IPS-11a (cell line): ENCODE data around the gene CPZ.
"Not testable (repeated sequence)": the region's sequence is repeated elsewhere in the genome, so short reads cannot be mapped to it uniquely, and the experiment has no call there.

Experiments
- H3K4me3 ChIP-seq: one replicate; pipeline ENCODE4 v1.5.1; 2013; ENCODE audit warnings: low read depth, low read length, control low read depth

Gene CPZ

DNA sequence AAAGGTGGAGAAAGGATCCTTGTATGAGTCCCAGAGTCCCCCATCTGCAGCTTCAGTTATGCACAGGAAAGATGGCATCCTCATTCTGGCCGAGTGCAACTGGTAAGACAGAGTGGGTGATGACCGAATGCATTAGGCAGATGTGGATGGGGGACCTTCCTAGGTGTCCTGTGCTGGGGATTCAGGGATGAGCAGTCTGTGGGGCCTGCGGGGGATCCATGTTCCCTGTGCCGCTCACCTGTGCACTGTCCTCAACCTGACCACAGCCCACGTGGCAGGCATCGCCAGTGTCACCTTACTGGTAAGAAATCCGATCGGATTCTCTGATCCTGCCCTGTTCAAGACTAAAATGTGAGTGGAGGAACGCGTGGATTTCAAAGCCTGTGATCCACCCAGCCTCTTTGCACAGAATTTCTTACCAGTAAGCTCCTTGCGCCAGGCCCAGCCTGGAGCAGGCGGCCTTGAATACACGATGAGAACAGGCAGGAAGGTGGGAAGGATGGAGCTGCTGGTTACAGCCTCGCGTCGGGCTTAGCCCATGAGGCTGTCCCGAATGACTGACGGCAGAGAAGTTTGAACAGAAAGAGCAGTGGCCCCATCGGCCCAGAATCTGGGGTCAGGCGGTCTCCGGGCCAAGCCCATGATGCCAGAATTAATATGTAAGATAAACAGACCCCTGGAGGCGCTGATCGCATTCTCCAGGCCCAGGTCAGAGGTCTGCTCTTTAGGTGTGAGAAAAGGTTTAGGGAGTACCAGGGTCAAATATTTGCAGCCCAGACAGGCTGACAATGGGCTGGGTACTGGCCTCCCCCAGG, 56.5 kb downstream of the CPZ start:
- H3K4me3 ChIP-seq: no peak overlapping the region

DNA sequence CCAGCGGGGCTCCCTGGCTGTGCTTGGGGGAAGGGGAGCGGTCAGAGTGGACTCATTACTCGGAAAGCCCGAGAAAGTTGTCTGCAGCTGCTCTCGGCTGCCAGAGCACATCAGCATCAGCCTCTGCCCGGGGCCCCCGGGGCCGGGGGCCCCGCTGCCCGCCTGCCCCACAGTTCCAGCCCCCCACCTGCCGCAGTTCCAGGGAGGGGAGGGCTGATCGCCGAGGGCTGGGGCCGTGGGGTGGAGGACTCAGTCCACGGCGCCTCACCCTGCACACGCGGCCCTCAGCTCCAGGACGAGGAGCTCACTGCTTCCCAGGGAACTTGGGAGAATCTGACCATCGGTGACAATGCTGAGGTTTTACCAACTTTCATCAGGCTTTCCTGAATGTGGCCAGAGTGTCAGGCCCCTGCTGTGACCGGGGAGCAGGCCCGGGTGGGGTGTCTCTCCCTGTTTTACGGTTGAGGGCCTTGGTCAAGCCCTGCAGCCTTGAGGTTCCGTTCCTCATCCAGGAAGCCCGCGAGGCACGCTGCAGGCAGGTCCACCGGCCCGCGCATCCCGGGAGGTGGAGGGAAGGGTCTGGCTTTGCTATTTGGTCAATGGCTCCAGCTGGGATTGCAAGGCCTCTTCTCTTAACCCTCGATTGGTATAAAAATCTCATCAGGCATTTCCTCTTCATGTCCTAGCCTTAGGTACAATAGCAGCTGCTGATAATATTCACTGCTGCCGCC, 57.2 kb downstream of the CPZ start:
- no peak overlapping the region for H3K4me3 ChIP-seq

DNA sequence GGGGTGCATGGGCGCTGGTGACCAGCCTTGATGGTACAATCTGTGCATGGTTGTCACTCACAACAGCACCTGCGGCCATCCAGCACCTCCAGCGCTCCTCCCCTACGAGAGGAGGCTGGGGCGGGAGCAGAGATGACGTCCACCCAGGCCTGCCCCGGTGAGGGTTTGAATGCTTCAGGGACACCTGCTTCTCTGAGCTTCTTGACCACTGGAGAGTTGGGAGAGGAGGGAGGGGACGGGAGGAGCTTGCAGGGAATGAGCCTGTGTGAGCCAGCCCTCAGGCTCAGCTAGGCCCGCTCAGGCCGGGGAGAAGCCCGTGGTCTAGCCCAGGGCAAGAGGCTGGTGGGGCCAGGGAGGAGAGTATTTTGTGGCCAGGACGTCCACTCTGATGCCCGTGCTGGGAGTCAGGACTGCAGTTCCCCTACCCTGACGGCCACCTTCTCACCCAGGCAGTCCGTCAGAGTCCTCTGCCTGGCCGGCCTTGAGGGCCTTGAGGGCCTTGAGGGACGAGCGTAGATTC, 59.2 kb downstream of the CPZ start:
- H3K4me3 ChIP-seq: no peak overlapping the region

DNA sequence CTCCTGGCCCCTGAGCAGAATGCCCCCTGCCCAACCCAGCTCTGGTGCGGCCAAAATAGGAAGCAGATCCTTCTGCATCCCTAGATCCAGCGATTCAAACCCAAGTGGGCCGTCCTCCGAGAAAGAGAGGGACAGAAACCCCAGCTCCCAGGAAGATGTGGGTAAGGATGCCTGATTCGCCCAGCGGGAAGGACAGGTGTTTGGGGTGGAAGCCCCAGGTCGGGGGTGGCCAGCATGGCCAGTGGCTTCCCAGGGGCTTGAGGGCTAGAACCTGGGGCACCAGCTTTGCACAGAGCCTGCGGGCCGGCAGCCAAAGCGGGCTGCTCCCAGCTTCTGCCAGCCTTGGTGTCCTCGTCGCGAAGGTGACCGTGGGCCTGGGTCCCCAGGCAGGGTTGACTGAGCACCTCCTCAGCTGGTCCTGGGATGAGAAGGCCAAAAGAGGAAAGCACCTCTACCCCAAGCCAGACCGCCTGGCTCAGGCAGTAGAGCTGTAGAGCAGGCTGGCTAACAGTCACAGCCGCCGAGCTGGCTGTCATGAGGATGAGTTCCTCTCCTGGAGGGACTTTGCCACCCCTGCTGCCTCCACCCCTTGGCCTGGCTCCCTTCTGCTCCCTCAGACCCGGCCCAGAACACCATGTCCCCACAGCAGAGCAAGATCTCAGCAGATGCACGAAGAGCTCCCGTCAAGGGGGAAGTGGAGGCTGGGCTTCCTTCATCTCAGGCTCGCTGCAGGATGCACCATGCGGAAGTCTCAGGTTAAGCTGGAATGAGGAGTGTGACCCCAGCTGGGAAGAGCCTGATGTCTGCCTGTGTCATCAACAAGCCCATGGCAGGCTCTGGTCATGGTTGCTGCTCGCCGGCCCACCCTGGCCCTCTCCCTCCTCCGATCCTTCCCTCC, 59.9 kb downstream of the CPZ start:
- no peak overlapping the region for H3K4me3 ChIP-seq

DNA sequence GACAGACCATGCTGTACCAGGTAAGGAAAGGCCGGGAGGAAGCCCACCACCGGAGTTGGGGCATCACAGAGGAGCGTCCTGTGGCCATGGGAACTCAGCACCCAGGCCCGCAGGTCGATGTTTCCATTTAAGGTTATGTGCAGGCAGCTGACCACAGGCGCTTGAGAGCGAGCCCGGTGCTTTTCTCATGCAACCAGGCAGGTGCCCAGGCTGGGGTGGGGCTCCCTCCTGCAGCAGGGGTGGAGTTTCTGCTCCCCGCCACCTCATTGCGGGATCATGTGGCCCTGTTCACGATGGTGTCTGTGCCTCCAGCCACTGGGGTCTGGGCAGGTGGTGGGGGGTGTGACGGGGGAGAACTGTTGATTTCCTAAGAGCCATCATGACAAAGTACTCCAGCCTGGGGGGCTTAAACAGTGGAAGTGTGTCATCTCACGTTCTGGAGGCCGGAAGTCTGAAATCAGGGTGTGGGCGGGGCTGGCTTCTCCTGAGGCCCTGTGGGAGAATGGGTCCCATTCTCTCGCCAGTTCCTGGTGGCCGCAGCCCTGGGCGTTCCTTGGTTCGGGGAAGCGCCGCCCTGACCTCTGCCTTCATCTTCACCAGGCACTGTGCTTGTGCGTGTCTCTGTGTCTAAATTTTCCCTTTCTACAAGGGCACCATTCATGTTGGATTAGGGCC, 60.9 kb downstream of the CPZ start:
- no peak overlapping the region for H3K4me3 ChIP-seq

DNA sequence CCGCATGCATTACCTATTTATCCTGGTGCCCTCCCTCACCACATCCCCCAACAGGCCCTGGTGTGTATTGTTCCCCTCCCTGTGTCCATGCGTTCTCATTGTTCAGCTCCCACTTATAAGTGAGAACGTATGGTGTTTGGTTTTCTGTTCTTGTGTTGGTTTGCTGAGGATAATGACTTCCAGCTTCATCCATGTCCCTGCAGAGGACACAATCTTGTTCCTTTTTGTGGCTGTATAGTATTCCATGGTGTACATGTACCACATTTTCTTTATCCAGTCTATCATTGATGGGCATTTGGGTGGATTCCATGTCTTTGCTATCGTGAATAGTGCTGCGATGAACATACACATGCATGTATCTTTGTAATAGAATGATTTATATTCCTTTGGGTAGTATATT, 61.6 kb downstream of the CPZ start:
- not testable (repeated sequence) for H3K4me3 ChIP-seq

DNA sequence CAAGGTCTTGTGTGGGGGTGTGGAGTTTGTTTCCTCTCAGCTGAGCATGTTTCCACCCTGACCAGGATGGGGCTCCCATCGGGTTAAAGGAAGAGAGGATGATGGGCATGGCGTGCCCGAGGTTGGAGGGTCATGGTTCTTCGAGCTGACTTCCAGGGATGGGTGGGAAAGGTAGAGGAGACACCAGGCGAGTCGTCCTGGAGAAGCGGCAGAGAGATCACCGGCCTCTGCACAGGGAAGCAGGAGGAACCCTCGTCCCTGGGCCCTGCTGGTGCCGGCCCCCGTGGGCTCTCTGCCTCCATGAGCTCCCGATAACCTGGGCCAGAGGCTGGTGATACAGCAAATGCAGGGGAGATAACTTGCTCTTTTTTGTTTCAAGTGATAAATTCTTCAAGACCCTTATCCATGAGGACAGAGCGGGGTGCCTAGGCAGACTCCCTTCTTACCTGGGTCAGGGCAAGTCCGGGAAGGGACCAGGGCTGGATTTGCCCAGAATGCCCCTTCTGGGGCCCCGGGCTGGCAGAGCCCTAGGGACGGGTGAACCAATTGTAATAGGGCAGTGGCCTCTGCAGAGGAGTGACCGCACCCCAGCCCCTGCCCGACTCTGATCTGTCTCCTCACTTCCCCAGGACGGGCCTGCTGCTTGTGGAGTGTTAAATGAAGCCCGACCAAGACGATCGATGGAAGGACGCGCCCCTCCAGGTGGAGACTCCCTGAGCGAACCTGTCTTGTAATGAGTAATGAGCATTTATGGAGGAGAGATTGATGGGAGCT, 63.0 kb downstream of the CPZ start:
- no peak overlapping the region for H3K4me3 ChIP-seq

DNA sequence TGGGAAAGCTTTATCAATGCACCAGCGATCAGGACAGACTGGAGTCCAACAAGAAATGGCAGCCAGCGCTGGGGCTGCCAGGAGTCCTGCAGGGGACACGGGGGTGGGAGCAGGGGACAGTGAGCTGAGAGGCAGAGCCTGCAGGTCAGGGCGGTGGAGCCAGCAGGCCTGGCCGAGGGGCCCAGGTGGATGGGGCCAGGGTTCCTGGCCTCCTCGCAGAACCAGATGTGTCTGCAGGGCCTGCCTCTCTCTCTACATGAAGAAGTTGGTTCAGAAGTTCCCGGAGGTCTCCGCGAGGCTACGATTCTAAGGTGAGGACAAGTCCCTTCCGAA, 63.6 kb downstream of the CPZ start:
- no peak overlapping the region for H3K4me3 ChIP-seq

DNA sequence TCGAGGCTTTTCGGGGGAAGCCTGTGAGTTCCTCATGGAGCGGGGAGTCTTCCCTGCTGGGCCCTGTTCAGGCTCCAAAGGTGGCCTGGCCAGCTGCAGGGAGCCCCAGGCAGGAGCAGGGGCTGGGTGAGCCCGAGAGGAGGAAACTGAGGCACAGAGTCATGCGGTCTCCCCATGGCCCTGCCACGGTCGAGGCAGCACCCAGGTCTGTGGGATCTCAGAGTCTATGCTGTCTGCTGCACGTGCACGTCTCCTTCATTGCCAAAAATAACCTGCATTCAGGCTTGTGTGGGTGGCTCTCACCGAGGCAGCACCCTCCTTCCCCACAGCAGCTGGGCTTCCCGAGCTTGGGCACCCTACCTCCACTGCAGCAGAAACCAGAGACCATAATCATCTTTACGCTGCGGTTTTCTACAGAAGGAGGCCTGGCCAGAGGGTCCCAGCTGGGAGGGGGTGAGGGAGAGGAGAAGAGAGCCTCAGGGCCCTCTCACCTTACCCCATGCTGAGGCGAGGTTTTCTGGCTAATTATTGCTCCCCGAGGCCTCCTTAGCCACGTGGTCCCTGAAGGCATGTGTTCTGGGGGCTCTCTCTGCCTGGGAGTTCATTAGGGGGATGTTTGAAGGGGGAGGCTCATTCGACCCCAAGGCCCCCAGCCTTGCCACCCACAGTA, 64.3 kb downstream of the CPZ start:
- H3K4me3 ChIP-seq: no peak overlapping the region

DNA sequence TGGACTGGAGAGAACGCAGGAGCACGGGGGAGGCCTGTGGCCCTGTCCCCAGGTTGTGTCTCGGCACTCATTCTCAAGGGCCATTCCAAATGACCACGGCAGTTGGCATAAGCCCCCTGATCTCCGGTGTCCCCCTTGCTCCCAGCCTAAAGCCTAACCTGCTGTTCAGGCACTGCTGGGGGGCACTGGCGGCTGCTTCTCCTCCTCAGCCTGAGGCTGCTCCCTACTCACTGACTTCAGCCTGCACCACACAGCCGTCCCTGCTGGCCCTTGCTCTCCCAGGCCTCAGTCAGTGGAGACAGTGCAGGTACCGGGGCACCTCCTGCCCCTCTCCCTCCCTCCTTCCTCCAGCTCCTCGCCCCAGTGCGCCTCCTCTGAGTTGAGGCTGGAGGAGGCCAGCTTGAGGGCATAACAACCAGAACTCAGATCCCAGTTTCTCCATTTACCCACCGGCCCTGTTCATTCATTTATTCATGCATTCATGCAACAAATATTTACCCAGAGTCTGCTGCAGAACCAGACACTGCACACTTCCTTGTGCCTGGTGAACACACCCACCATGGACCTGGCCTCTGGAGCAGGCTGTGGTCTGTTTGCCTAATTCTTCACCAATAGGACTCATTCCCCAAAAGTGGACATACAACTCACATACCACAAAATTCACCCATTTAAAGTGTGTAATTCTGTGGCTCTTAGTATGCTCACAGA, 65.0 kb downstream of the CPZ start:
- H3K4me3 ChIP-seq: no peak overlapping the region

DNA sequence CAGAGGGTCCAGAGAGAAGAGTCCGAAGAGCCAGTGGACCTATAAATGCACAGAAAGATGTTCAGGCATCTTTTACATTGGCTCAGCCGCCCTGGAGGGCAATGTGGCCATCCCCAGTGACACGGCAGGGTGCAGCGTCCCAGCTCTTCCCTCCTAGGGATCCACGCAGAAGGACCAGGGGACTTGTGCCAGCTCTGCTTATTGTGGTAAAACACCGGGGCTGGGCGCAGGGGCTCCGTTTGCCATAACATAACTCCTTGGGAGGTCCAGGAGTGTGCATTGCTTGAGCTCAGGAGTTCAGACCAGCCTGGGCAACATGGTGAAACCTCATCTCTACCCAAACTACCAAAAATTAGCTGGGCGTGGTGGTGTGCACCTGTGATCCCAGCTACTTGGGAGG, 70.2 kb downstream of the CPZ start:
- H3K4me3 ChIP-seq: no peak overlapping the region

DNA sequence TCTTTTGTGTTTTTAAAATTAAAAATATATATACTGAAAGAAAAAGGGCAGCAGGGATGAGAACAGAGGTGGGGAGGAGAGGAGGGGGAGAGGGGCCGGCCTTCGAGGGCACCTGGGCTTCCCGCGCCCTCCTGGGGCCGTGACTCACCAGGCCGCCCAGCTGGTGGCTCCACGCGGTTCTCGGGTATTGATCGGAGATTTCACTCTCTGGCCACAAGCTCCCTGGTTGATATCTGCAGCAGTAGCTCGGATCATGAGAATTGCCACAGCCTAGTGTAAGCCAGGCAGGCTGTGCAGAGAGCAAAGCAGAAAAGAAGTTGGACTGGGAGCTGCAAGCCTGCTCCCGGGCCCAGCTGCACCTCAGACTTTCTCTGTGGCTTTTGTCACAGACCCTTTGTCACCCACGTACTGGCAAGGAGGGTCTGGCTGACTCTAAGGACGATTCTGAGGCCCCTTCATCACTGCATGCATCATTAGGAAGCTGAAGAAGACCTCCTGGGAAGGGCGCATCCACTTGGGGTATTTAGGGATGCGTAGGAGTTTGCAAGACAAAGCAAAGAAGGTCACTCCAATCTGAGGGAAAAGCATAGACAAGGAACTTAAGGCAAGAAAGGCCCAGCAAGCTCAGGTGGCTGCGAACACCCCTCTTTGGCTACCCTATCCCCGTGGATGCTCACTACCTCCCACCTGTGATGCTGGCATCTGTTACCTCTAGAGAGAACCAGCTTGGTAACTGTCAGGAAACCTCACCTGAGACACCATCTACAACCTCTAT, 71.7 kb downstream of the CPZ start:
- H3K4me3 ChIP-seq: no peak overlapping the region

DNA sequence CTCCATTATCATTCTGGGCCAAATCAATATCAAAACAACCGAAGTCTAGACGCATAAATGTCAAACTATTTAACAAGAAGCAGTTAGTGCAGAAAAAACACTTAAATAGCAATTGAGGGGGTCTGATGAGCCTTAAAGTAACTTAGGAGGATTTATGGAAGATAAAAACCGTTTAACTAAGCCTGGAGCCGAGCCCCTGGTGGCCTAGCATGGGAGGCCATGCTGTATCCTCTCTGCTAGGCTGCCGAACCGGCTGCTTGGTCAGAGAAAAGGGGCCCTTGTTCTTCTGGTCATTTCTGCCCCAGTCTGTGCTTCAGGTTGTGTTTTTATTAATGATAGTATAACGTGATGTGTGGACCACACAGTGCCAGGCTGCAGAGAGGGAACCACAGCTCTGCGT, 72.4 kb downstream of the CPZ start:
- H3K4me3 ChIP-seq: no peak overlapping the region

DNA sequence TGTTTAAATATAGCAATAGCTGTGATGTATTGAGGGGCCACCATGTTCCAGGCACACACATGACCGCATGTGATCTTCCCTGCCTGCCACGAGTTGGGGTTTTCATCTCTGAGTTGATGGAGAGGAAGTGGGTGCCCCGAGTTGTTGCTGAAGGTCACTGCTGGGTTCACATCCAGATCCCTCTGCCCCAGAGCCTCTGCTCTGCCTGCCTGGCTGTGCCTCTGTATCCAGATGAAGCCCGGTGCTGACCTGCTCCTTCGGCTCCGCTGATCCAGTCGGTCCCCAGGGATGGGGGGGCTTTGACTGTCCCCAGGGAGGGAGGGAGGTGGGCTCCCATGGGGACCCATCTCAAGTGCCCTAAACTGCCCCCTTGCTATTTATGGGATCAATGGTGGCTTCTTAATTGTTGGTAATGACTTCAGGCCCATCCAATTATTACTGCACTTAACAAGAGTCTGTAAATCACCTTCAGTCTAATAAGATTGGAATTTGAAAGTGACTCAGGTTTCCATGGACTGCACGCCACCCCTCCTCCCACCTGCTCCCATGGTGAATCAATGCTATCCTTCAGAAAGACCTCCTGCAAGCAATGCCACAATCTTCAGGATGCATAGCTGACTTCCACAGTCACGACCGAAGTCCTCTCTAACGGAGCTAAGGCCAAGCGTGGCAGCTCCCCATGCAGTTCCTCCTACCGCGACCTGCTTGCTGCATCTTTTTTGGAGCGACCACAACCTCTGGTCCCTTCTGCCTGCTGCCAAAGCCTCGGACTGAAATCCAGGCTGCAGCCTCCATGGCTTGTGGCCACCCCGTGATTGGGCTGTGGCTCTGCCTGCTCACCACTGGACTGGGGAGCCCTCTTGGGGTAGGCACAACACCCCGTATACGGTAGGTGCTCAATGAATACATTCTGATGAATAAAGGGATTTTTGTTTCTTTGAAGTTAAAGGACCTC, 73.1 kb downstream of the CPZ start:
- H3K4me3 ChIP-seq: no peak overlapping the region

DNA sequence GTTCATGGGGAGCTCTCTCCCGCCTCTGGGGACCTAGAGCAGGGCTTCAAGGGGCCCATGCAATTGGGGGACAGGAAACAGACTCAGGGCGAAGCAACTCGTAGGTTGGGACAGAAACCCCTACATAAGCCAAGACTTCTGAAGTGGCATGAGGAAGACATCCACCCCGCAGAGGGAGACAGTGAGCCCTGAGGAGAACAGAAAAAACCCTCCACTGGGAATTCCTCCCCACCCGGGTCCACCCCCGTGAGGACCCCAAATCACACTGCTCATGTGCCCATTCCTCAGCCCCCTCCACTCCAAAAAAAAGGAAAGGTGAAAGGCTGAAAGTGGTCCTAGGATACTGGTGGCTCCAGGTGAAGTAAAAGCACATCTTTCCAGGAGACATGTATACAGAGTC, 74.0 kb downstream of the CPZ start:
- no peak overlapping the region for H3K4me3 ChIP-seq
